K562 (cell line): ENCODE results near the gene CORIN. TPM values are rescaled to one million over a fixed set of nuclear protein-coding genes. Genes with fewer than 3 reads are reported as not detected.

Source experiments
- TCFL5 ChIP-seq: fragments of 250-450 bp; sonication (Bioruptor Pico); conservative IDR thresholded peaks from 2 replicates; pipeline ENCODE4 v1.6.1; 2021; ENCODE audit warnings: mild to moderate bottlenecking, moderate library complexity, matching md5 sums
- ZBTB7A ChIP-seq: IDR thresholded peaks from 2 replicates; pipeline ENCODE4 v1.6.1; 2011; ENCODE audit warnings: low read depth, mild to moderate bottlenecking, low read length, moderate library complexity, borderline replicate concordance; ENCODE audit not compliant: control insufficient read depth
- ZNF134 ChIP-seq: fragments of 250-450 bp; sonication (Bioruptor Pico); conservative IDR thresholded peaks from 2 replicates; pipeline ENCODE4 v1.4.0; 2020
- polyA plus RNA-seq, 8 experiments: library from polyadenylated mRNA; depleted of rRNA in 4 of 8; stranded (reverse) in 5 of 8; unstranded in 3 of 8; fragments of >200 nt; fragmentation: Nextera tagmentation in 2 of 8; fragmentation: Illumina TruSeq in 1 of 8; extraction: Ambion mirVana in 2 of 8; extraction: Trizol in 1 of 8; gene quantifications; 2 replicates each; pipeline versions ENCODE4 v1.2.1 to v1.2.3, GENCODE V29; 2011 to 2014; ENCODE audit warnings: inconsistent platforms in 1 of 8, missing spikeins in 1 of 8
- total RNA-seq, 7 experiments: library from RNA; depleted of rRNA in 6 of 7; stranded (reverse); fragments of >200 nt in 6 of 7; fragmentation: Illumina TruSeq in 2 of 7; extraction: Trizol in 2 of 7; gene quantifications; 2 replicates each; pipeline versions ENCODE4 v1.2.1 to v1.2.3, GENCODE V29; 2011 to 2021; ENCODE audit warnings: low replicate concordance in 1 of 7
- TF ChIP-seq, protein P1 (sequence below), 2 experiments: fragments of 450-650 bp; IDR thresholded peaks; 2 replicates each; pipeline ENCODE4 v1.6.1; 2016; ENCODE audit warnings: mild to moderate bottlenecking in 2 of 2, borderline replicate concordance in 1 of 2, low read depth in 1 of 2, moderate library complexity in 1 of 2
- TF ChIP-seq, protein P2 (sequence below): fragments of 250-450 bp; sonication (Bioruptor Pico); IDR thresholded peaks from 2 replicates; pipeline ENCODE4 v1.4.0; 2020
- TF ChIP-seq, protein P3 (sequence below), 2 experiments: fragments of 450-650 bp in 1 of 2; sonication (generic) in 1 of 2; formaldehyde crosslinking; conservative IDR thresholded peaks; 2 replicates each; pipeline versions ENCODE4 v1.4.0 to v1.8.1; 2020 to 2022; ENCODE audit warnings: mild to moderate bottlenecking in 1 of 2, missing genetic modification reagents in 1 of 2

Gene CORIN
- total and polyA plus RNA-seq, 9 of the 15 experiments (the other 6 are each of a cell fraction or from before 2014, with no cell fraction given) = 0.04 to 0.31 (median 0.08) TPM; not detected in 4

DNA sequence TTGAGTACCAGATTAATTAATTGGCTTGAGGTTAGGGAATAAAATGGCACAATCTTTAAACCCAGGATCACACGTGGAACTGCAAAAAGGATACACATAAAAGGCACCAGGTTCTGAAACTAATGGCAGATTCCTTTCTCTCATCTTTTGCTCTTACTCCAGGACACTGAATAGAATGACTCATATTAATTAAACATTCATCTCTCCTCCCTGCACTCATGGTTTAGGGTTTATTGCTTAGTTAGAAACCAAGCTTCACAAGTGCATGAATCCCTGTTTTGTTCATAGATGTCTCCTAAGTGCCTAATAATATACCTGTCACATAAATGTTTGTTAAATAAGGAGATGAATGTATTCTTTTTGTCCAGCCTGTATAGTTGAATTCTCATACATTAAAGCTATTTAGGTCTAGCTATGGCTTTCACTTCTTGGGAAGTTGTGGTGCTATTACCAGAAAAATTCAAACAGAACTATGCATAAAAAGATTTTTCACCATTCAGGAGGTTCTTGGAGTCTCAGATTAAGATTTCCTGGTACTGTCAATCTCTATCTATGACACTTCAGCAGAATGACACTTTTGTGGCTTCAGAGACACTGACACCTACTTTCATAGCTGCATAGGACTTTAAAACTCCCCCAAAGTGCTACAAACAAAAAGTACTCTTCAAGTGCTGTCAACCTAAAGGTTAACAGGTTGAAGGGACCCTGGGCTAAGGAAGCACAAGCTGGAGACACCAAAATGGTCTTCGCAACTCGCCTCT, 7.4 kb downstream of the CORIN start (continued):
- TF ChIP-seq, protein P1, sequence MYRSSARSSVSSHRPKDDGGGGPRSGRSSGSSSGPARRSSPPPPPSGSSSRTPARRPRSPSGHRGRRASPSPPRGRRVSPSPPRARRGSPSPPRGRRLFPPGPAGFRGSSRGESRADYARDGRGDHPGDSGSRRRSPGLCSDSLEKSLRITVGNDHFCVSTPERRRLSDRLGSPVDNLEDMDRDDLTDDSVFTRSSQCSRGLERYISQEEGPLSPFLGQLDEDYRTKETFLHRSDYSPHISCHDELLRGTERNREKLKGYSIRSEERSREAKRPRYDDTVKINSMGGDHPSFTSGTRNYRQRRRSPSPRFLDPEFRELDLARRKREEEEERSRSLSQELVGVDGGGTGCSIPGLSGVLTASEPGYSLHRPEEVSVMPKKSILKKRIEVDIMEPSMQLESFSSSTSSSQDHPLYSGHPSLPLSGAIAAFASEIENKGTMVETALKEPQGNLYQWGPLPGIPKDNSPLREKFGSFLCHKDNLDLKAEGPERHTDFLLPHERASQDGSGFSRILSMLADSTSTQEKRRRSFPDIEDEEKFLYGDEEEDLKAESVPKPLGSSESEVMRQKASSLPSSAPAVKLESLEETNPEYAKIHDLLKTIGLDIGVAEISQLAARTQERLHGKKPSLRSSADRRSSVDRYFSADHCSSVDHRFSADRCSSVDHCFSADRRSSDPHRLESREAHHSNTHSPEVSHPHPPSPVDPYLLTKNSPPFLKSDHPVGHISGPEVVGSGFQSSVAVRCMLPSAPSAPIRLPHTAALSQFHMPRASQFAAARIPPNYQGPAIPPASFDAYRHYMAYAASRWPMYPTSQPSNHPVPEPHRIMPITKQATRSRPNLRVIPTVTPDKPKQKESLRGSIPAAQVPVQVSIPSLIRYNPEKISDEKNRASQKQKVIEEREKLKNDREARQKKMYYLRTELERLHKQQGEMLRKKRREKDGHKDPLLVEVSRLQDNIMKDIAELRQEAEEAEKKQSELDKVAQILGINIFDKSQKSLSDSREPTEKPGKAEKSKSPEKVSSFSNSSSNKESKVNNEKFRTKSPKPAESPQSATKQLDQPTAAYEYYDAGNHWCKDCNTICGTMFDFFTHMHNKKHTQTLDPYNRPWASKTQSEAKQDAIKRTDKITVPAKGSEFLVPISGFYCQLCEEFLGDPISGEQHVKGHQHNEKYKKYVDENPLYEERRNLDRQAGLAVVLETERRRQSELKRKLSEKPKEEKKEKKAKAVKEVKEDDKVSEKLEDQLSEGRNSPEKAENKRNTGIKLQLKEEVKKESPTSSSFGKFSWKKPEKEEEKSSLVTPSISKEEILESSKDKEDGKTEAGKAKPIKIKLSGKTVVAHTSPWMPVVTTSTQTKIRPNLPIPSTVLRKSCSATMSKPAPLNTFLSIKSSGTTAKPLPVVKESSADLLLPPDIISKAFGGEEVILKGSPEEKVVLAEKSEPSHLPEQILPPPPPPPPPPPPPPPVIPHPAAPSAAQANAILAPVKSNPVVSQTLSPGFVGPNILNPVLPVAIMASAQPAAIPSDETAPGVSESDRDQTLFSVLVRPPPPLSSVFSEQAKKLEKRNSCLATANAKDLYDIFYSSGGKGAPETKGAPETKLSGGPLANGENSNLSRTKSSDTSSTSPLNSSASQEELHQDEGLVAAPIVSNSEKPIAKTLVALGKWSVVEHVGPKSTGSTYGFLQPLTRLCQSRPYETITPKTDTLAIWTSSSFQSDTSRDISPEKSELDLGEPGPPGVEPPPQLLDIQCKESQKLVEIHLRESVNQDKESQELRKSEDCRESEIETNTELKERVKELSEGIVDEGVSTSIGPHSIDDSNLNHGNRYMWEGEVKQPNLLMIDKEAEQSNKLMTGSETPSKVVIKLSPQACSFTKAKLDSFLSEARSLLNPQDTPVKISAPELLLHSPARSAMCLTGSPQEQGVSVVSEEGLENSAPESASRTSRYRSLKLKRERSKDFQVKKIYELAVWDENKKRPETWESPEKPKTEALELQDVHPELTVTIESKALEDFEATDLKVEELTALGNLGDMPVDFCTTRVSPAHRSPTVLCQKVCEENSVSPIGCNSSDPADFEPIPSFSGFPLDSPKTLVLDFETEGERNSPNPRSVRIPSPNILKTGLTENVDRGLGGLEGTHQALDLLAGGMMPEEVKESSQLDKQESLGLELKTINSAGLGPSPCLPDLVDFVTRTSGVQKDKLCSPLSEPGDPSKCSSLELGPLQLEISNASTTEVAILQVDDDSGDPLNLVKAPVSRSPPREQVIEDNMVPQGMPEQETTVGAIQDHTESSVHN (IDR thresholded peaks at IDR 0.05; ENCODE audit: borderline replicate concordance in 1 of 2, low read depth in 1 of 2) = no peak
- TF ChIP-seq ZNF134 (CRISPR knock-in tag) (no peak), TCFL5 (CRISPR knock-in tag) (no peak), ZBTB7A (no peak)
- TF ChIP-seq, protein P2, sequence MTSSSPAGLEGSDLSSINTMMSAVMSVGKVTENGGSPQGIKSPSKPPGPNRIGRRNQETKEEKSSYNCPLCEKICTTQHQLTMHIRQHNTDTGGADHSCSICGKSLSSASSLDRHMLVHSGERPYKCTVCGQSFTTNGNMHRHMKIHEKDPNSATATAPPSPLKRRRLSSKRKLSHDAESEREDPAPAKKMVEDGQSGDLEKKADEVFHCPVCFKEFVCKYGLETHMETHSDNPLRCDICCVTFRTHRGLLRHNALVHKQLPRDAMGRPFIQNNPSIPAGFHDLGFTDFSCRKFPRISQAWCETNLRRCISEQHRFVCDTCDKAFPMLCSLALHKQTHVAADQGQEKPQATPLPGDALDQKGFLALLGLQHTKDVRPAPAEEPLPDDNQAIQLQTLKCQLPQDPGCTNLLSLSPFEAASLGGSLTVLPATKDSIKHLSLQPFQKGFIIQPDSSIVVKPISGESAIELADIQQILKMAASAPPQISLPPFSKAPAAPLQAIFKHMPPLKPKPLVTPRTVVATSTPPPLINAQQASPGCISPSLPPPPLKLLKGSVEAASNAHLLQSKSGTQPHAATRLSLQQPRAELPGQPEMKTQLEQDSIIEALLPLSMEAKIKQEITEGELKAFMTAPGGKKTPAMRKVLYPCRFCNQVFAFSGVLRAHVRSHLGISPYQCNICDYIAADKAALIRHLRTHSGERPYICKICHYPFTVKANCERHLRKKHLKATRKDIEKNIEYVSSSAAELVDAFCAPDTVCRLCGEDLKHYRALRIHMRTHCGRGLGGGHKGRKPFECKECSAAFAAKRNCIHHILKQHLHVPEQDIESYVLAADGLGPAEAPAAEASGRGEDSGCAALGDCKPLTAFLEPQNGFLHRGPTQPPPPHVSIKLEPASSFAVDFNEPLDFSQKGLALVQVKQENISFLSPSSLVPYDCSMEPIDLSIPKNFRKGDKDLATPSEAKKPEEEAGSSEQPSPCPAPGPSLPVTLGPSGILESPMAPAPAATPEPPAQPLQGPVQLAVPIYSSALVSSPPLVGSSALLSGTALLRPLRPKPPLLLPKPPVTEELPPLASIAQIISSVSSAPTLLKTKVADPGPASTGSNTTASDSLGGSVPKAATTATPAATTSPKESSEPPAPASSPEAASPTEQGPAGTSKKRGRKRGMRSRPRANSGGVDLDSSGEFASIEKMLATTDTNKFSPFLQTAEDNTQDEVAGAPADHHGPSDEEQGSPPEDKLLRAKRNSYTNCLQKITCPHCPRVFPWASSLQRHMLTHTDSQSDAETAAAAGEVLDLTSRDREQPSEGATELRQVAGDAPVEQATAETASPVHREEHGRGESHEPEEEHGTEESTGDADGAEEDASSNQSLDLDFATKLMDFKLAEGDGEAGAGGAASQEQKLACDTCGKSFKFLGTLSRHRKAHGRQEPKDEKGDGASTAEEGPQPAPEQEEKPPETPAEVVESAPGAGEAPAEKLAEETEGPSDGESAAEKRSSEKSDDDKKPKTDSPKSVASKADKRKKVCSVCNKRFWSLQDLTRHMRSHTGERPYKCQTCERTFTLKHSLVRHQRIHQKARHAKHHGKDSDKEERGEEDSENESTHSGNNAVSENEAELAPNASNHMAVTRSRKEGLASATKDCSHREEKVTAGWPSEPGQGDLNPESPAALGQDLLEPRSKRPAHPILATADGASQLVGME (CRISPR knock-in tag) = no peak
- TF ChIP-seq, protein P3, sequence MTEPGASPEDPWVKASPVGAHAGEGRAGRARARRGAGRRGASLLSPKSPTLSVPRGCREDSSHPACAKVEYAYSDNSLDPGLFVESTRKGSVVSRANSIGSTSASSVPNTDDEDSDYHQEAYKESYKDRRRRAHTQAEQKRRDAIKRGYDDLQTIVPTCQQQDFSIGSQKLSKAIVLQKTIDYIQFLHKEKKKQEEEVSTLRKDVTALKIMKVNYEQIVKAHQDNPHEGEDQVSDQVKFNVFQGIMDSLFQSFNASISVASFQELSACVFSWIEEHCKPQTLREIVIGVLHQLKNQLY (CRISPR knock-in tag; conservative IDR thresholded peaks at IDR 0.05) = no peak
